ENCODE results near the gene SLC1A2. TPM values are rescaled to one million over a fixed set of nuclear protein-coding genes. Genes with fewer than 3 reads are reported as not detected.
A peak's percentile ranks its signal among the peaks of the same experiment; 100 is the strongest.

SLC1A2 gene
- total RNA-seq, 2 donors from 2014 or later, result 0.43 to 0.50 TPM

DNA sequence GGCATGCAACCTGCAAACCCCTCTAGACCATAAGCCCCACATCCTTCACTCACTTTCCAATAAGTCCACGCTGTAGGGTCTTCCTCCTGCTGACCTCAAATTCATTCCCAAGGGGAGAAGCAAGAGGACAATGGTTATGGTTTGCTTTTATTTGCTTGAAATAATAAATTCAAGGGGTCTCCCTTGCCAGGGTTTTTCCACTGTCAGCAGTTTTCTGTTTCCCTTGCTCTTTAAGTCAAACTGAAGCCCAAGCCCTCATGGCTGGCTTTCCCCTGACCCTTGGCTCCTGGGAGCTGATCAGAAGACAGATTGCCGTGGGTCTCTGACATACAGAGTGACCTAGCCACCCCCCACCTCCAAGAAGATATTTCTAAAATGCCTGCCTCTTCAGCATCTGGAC lies 3.9 kb downstream of the SLC1A2 start:
- DNase-seq (no peak), ATAC-seq (no peak)
- intact Hi-C loops (cut with DNase I, micrococcal nuclease), result no loop called here

DNA sequence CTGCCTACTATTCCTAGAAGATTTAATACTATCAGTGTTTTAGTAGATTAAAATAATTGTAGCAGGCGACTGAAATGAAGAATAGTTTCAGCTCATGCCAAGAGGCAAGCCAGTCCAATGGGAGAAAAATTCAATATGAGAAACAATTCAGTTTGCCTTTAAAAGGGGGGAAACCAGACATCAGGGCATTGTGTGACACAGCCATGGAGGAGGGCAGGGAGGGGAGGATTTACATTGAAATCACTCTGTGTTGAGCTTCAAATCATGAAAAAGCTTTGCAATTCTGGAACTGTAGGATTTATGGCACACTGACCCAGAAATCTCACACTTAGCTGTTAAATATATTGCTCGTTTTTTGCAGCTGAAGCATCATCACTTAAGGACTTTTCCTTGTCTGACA lies 4.6 kb downstream of the SLC1A2 start:
- ATAC-seq (no peak), DNase-seq (no peak)
- intact Hi-C loops (cut with DNase I, micrococcal nuclease), result no loop called here

- intact Hi-C loops (cut with DNase I, micrococcal nuclease), result no loop called here
- no peak for ATAC-seq
- DNase-seq, result no peak
Observed at GRCh38 chr11:35414311-35414710, 5.0 kb downstream of the SLC1A2 start.

DNA sequence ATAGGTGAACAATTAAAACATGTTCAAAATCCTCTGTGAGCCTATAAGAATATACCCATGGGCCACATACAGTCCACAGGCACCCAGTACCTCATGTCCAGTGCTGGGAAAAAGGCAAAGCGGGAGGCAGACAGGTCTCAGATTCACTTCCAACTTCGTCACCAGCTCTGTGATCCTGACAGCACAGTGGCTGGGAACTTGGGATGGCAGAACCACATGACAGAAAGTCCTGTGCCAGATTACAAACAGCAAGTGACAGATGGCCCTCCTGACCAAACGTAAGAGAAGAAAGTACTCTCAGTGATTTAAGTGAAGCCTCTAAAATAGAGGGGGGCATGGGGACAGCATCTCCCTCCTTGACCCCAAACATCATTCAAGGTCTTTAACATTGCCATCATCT lies 5.8 kb downstream of the SLC1A2 start:
- intact Hi-C loops (cut with DNase I, micrococcal nuclease), result no loop called here
- ATAC-seq (no peak), DNase-seq (no peak)

DNA sequence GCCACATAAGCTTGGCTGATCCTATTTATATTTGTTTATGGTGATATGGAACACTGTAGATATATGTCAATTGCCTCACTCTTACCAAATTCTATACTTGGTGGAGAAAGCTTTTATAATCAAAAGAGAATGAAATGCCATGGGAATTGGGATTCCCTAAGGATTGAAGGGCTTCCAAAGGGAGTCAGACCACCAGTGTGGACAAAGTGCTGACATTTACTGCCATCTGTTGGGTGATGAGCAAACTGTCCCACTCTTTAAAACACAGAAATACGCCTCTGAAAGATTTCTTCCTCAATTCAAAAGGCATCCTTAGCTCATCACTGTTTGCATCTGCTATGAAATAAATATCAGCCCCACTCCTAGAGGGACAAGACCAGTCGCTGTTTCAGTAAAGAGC lies 7.1 kb downstream of the SLC1A2 start:
- DNase-seq, result no peak
- intact Hi-C loops (cut with DNase I, micrococcal nuclease), result no loop called here
- no peak for ATAC-seq

DNA sequence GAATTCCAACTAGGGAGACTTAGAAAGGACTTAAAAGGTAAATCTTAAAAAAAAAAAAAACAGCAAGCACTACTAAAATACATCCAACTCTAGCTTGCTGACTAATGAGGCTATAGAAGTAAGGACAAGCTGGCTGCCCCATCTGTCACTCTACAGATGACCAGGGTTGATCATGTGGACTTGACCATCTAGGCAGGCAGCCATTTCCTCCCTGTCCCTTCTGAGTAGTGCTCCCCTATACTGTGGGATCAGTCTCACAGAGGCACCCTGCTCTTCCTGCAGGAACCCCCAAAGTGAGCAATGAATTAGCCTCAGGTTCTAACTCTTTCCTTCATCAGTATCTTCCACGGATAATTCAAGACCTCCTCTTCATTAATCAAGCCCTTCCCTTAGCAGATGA lies 12.3 kb downstream of the SLC1A2 start:
- intact Hi-C loops (cut with DNase I, micrococcal nuclease), result loop anchor here in 1 of 2 donors (10.0 kb wide), 1 partner anchor 822 kb away; no protein-coding TSS in a partner anchor

DNA sequence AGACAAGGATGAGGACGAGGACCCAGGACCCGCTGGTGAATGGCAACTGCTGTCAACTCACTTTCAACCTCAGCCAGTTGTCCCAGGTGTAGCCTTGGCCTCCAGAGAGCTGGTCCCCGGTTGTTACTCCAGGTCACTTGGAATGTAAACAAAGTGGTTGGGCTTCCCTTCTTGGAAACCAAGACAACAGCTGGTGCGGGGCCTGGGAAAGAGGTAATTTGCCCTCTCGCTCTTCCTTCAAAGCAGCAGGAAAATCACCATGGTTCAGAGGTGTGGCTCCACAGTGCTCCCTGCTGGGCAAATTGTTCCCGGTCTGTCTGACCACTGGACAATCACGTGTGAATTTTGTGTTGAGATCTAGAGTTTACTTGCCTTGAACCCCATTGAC lies 15.0 kb downstream of the SLC1A2 start:
- intact Hi-C loops (cut with DNase I, micrococcal nuclease), result loop anchor here in 1 of 2 donors (10.0 kb wide), 1 partner anchor 820 kb away; no protein-coding TSS in a partner anchor
- peak in 1 of 2 donors; percentile 52 for DNase-seq

More for the DNA sequence above, 12.3 kb downstream of the SLC1A2 start:
- DNase-seq (no peak), ATAC-seq (no peak)

GRCh38 chr11:35403765-35404387 lies 15.5 kb downstream of the SLC1A2 start:
- no peak for DNase-seq
- ATAC-seq, result no peak
- intact Hi-C loops (cut with DNase I, micrococcal nuclease), result loop anchor here in 1 of 2 donors (10.0 kb wide), 1 partner anchor 819 kb away; no protein-coding TSS in a partner anchor

More for the DNA sequence above, 15.0 kb downstream of the SLC1A2 start:
- ATAC-seq, result peak; percentile 65

GRCh38 chr11:35402751-35403660 lies 16.4 kb downstream of the SLC1A2 start:
- ATAC-seq (no peak), DNase-seq (no peak)
- intact Hi-C loops (cut with DNase I, micrococcal nuclease), result loop anchor here in 1 of 2 donors (10.0 kb wide), 1 partner anchor 818 kb away; no protein-coding TSS in a partner anchor

GRCh38 chr11:35398881-35399280 lies 20.5 kb downstream of the SLC1A2 start:
- ATAC-seq (no peak), DNase-seq (no peak)
- intact Hi-C loops (cut with DNase I, micrococcal nuclease), result loop anchor here in 1 of 2 donors (10.0 kb wide), 1 partner anchor 404 kb away; no protein-coding TSS in a partner anchor

GRCh38 chr11:35394941-35395340 lies 24.4 kb downstream of the SLC1A2 start:
- no peak for ATAC-seq
- DNase-seq, result no peak
- intact Hi-C loops (cut with DNase I, micrococcal nuclease), result loop anchor here in 1 of 2 donors (5.0 to 10.0 kb wide), 2 partner anchors 400 to 473 kb away; no protein-coding TSS in a partner anchor

- DNase-seq (no peak), ATAC-seq (no peak)
- intact Hi-C loops (cut with DNase I, micrococcal nuclease), result loop anchor here in 1 of 2 donors (5.0 to 10.0 kb wide), 2 partner anchors 398 to 471 kb away; no protein-coding TSS in a partner anchor
Observed at GRCh38 chr11:35393098-35393497, 26.3 kb downstream of the SLC1A2 start.

DNA sequence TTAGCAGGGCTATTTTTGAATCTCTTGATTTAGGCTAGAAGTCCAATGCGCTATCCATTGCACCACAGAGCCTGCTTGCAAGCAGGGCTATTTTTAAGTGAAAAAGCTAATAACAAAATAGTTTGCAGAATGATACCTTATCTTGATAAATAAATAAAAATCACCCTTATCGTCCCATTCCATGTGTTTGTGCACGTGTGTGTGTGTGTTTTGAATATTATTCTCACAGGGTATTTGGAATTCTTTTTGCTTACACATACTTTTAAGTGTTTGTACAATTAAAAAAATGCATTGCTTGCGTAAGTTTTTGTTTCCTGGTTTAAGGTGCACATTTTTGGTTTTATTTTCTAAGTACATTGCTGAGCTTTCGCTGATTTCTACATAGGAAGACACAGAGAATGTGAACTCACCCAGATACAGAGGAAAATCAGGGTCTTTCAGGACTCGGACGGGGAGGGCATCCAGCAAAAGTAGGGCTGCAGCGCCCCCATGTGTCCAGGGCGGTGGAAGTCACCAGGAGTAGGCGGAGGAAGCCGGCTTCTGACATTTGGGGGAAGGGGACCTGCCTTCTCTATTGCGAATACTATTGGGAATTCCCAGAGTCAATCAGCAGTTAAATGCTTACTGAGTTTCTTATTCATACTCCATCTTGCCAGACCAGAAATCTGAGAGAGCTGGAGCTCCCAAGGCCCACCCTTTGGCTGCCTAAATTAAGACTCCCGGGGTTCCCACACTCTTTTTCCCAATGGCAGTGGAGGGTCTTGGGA lies 27.3 kb downstream of the SLC1A2 start:
- intact Hi-C loops (cut with DNase I, micrococcal nuclease), result loop anchor here in 1 of 2 donors (5.0 to 10.0 kb wide), 2 partner anchors 397 to 470 kb away; no protein-coding TSS in a partner anchor
- DNase-seq (peak; percentile 63 to 87), ATAC-seq (peak; percentile 75)

DNA sequence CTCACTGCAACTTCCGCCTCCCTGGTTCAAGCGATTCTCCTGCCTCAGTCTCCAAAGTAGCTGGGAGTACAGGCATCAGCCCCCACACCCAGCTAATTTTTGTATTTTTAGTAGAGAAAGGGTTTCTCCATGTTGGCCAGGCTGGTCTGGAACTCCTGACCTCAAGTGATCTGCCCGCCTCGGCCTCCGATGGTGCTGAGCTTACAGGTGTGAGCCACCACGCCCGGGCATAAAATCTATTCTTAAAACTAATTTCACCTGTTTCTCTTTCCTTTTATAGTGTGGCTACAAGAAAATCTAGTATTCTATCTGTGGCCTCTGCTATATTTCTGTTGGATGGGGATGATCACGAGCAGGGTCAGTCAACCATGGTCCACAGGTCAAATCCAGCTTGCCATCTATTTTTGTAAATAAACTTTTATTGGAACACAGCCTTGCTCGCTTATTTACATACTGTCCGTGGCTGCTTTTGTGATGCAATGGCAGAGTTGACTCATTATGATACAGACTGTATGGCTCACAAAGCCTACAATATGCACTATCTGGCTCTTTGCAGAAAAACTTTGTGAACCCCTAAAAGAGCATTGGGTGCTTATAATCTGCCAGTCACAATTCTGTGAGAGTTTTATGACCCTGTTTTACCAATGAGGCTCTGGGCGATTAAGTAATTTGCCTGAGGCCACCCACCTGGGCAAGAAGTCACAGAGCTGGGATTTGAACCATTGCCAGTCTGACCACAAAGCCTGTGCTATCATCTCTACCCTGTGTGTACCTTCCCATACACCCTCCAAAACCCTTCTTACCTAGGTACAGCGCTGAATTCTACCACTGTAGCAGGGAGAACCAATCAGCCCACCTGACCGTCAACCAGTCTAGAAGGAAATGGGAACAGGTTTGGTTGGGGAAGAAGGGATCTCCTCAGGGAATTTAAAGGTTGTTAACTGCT lies 28.3 kb downstream of the SLC1A2 start:
- peak; percentile 81 for ATAC-seq

DNA sequence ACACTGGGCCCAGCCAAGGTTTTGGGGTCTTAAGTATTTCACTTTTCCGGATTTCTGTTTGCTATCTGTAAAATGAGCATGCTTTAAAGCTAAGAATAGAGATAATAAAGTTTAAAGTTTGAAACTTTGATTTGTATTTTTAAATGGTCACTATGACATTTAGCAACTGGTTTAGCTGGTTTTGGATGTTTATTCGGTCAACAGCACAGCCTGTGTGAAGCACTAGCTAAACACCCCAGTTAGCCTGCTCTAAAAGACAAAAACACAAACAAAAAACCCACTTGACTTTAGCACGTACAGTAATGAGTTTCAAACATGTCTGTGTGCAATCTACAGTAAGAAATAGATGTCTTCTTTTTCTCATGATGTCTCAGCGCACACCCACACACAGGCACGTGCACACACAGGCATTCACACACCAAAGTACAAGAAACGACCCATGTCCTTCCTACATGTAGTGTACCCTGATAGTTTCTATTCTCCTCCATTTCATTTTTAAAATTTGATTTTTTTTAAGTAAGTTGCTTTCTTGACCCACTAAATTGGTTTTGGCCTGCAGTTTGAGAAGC lies 29.4 kb downstream of the SLC1A2 start:
- peak; percentile 40 for ATAC-seq
- intact Hi-C loops (cut with DNase I, micrococcal nuclease), result loop anchor here in 1 of 2 donors (5.0 to 10.0 kb wide), 2 partner anchors 395 to 468 kb away; no protein-coding TSS in a partner anchor
- DNase-seq, result no peak

More for the DNA sequence above, 28.3 kb downstream of the SLC1A2 start:
- intact Hi-C loops (cut with DNase I, micrococcal nuclease), result loop anchor here in 1 of 2 donors (5.0 to 10.0 kb wide), 2 partner anchors 396 to 469 kb away; no protein-coding TSS in a partner anchor
- DNase-seq, result peak; percentile 24 to 31

GRCh38 chr11:35389112-35389511 lies 30.2 kb downstream of the SLC1A2 start:
- ATAC-seq, result no peak
- no peak for DNase-seq
- intact Hi-C loops (cut with DNase I, micrococcal nuclease), result no loop called here

GRCh38 chr11:35388061-35388460 lies 31.3 kb downstream of the SLC1A2 start:
- DNase-seq, result no peak
- intact Hi-C loops (cut with DNase I, micrococcal nuclease), result no loop called here
- ATAC-seq, result no peak

Data from left colon (tissue), 2 donors.